SK-N-SH (cell line): Measurements from ENCODE around the gene DCAF11. TPM values are rescaled to one million over a fixed set of nuclear protein-coding genes. Genes with fewer than 3 reads are reported as not detected.

Experiments
- CTCF ChIA-PET: fragments of 300-600, 350-600 bp; formaldehyde crosslinking; extraction: SDS; loops from one replicate; lab custom pipeline; 2021; lab: Yijun Ruan, JAX
- POLR2A ChIA-PET: fragments of 350-600 bp; sonication (Branson Sonifier 250); formaldehyde crosslinking; extraction: SDS; loops from one replicate; lab custom pipeline; 2020; ENCODE audit warnings: antibody characterized with exemption, inconsistent platforms; lab: Yijun Ruan, JAX
- DNase-seq: peaks from one replicate; pipeline ENCODE4 v3.0.0; 2012
- H2AFZ ChIP-seq: fragments of 200-600 bp; sonication (generic); 2 replicates; pipeline ENCODE4 v1.8.1; 2016; ENCODE audit warnings: antibody characterized with exemption, mild to moderate bottlenecking, low read depth
- H3F3A ChIP-seq: fragments of 200-600 bp; sonication (generic); replicated peaks from 2 replicates; pipeline ENCODE3; 2016; ENCODE audit warnings: antibody characterized with exemption, mild to moderate bottlenecking; ENCODE audit not compliant: insufficient read depth
- H3K27ac ChIP-seq, 2 experiments: fragments of 200-500 bp in 1 of 2; fragments of 200-600 bp in 1 of 2; sonication (Bioruptor generic) in 1 of 2; sonication (generic), shearing (Covaris generic) in 1 of 2; 2 replicates each; pipeline versions ENCODE4 v1.5.1 to v1.6.1; 2014 to 2016; ENCODE audit warnings: low read depth in 2 of 2, inconsistent platforms in 1 of 2, low read length in 1 of 2, mild to moderate bottlenecking in 1 of 2, mixed read lengths in 1 of 2
- H3K27me3 ChIP-seq: fragments of 200-600 bp; sonication (generic), shearing (Covaris generic); 2 replicates; pipeline ENCODE4 v1.6.1; 2016; ENCODE audit warnings: mixed run types; ENCODE audit not compliant: insufficient read depth
- H3K36me3 ChIP-seq, 2 experiments: fragments of 200-500 bp in 1 of 2; fragments of 200-600 bp in 1 of 2; sonication (Bioruptor generic) in 1 of 2; sonication (generic) in 1 of 2; replicated peaks in 1 of 2; 2 replicates each; pipeline versions ENCODE3 to v1.5.1; 2014 to 2016; ENCODE audit warnings: low read length in 1 of 2, mild to moderate bottlenecking in 1 of 2; ENCODE audit not compliant: insufficient read depth in 2 of 2, control insufficient read depth in 1 of 2
- H3K4me1 ChIP-seq, 2 experiments: fragments of 200-500 bp in 1 of 2; fragments of 200-600 bp in 1 of 2; sonication (Bioruptor generic) in 1 of 2; sonication (generic), shearing (Covaris generic) in 1 of 2; 2 replicates each; pipeline versions ENCODE4 v1.5.1 to v1.6.1; 2014 to 2016; ENCODE audit warnings: low read depth in 1 of 2, low read length in 1 of 2, mixed run types in 1 of 2; ENCODE audit not compliant: insufficient read depth in 2 of 2, control insufficient read depth in 1 of 2
- H3K4me2 ChIP-seq: fragments of 200-600 bp; sonication (generic), shearing (Covaris generic); 2 replicates; pipeline ENCODE4 v1.6.1; 2017; ENCODE audit warnings: mixed run types
- H3K4me3 ChIP-seq, 2 experiments: fragments of 200-500 bp in 1 of 2; fragments of 200-600 bp in 1 of 2; sonication (Bioruptor generic) in 1 of 2; sonication (generic), shearing (Covaris generic) in 1 of 2; 2 replicates each; pipeline versions ENCODE4 v1.5.1 to v1.8.1; 2014 to 2016; ENCODE audit warnings: low read depth in 2 of 2, inconsistent platforms in 1 of 2, low read length in 1 of 2, mild to moderate bottlenecking in 1 of 2, mixed read lengths in 1 of 2, moderate library complexity in 1 of 2
- H3K79me2 ChIP-seq: fragments of 200-600 bp; sonication (generic); 2 replicates; pipeline ENCODE4 v1.8.1; 2017; ENCODE audit warnings: mild to moderate bottlenecking; ENCODE audit not compliant: insufficient read depth
- H3K9ac ChIP-seq: fragments of 200-600 bp; sonication (generic); 2 replicates; pipeline ENCODE4 v1.6.1; 2017; ENCODE audit warnings: mixed run types
- H3K9me2 ChIP-seq: fragments of 200-600 bp; sonication (generic); 2 replicates; pipeline ENCODE4 v1.6.1; 2017; ENCODE audit warnings: mixed run types
- H3K9me3 ChIP-seq: fragments of 200-600 bp; sonication (generic); 2 replicates; pipeline ENCODE4 v1.6.1; 2017; ENCODE audit warnings: mixed run types, mild to moderate bottlenecking, moderate library complexity
- H4K20me1 ChIP-seq: fragments of 200-600 bp; sonication (generic); 2 replicates; pipeline ENCODE4 v1.6.1; 2017; ENCODE audit warnings: mild to moderate bottlenecking, mixed run types; ENCODE audit not compliant: insufficient read depth
- CHD2 ChIP-seq: fragments of 150-350 bp; IDR thresholded peaks from 2 replicates; pipeline ENCODE4 v1.6.1; 2018; ENCODE audit warnings: low read length; ENCODE audit not compliant: partially characterized antibody
- ELF1 ChIP-seq: IDR thresholded peaks from 2 replicates; pipeline ENCODE4 v1.4.0; 2012
- EP300 ChIP-seq, 2 experiments: IDR thresholded peaks; 2 replicates each; pipeline versions ENCODE4 v1.4.0 to v1.6.1; 2012; ENCODE audit warnings: borderline replicate concordance in 1 of 2, low read depth in 1 of 2, low read length in 1 of 2
- EZH2phosphoT487 ChIP-seq: fragments of 200-600 bp; sonication (generic); IDR thresholded peaks from 2 replicates; pipeline ENCODE4 v1.6.1; 2017; ENCODE audit warnings: low read depth, mixed run types, mild to moderate bottlenecking, antibody characterized with exemption, moderate library complexity, borderline replicate concordance
- GABPA ChIP-seq: IDR thresholded peaks from 2 replicates; pipeline ENCODE4 v1.4.0; 2012; ENCODE audit warnings: low read depth, mild to moderate bottlenecking
- MEF2A ChIP-seq: IDR thresholded peaks from 2 replicates; pipeline ENCODE4 v1.4.0; 2012; ENCODE audit warnings: low read depth, borderline replicate concordance
- NFIC ChIP-seq: IDR thresholded peaks from 2 replicates; pipeline ENCODE4 v1.4.0; 2012; ENCODE audit warnings: borderline replicate concordance
- RXRA ChIP-seq: IDR thresholded peaks from 2 replicates; pipeline ENCODE4 v1.4.0; 2012; ENCODE audit warnings: low read depth, mild to moderate bottlenecking, borderline replicate concordance
- SIN3A ChIP-seq: IDR thresholded peaks from 2 replicates; pipeline ENCODE4 v1.6.1; 2012; ENCODE audit warnings: low read depth, mild to moderate bottlenecking, low read length, moderate library complexity, borderline replicate concordance
- TCF12 ChIP-seq: IDR thresholded peaks from 2 replicates; pipeline ENCODE4 v1.4.0; 2012
- WGBS: methylation state at CpG from one replicate; pipeline ENCODE4 v1.1.6; 2017; ENCODE audit warnings: low lambda C conversion rate; 5-methylcytosine and 5-hydroxymethylcytosine counted together
- polyA plus RNA-seq, 3 experiments: library from polyadenylated mRNA; depleted of rRNA; stranded (reverse); fragments of >200 nt; gene quantifications; 2 replicates each; pipeline ENCODE4 v1.2.3, GENCODE V29; 2012
- TF ChIP-seq, protein P1 (sequence below): fragments of 150-350 bp; IDR thresholded peaks from 2 replicates; pipeline ENCODE4 v1.6.1; 2016; ENCODE audit warnings: mild to moderate bottlenecking, low read depth, low read length
- TF ChIP-seq, protein P2 (sequence below): IDR thresholded peaks from 2 replicates; pipeline ENCODE4 v1.4.0; 2012; ENCODE audit warnings: low read depth, borderline replicate concordance
- TF ChIP-seq, protein P3 (sequence below): IDR thresholded peaks from 2 replicates; pipeline ENCODE4 v1.4.0; 2012; ENCODE audit warnings: low read depth
- TF ChIP-seq, protein P4 (sequence below): fragments of 200-600 bp; sonication (generic); IDR thresholded peaks from 2 replicates; pipeline ENCODE4 v1.6.1; 2017; ENCODE audit warnings: antibody characterized with exemption, mild to moderate bottlenecking, moderate library complexity

Gene DCAF11
- polyA plus RNA-seq, 1 of the 3 experiments (the other 2 are of a cell fraction) = 34.6 TPM

DNA sequence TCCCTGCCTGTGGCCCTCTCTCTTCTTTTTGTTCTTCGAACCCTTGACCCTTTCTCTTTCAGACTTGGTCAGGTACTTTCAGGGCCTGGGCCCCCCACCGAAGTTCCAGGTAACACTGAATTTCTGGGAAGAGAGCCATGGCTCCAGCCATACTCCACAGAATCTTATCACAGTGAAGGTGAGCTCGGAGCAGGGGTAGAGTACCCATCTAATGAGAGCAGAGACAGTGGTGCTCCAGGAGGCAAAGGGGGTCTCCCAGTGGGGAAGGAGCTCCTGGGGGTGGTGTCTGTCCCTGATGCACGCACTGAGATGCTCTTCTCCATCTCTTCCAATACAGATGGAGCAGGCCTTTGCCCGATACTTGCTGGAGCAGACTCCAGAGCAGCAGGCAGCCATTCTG is 51.2 kb downstream of the DCAF11 start:
- WGBS = 94% methylated on average over 5 of the region's 5 CpGs
- Histone ChIP-seq H3K9me3 (no peaks in the 10 kb centered on the region), H3K4me1 (peaks cover under 1 to 15% of the 10 kb centered on the region in 2 experiments; a peak in 1 of 4 replicates), H3K4me3 (no peak overlapping the region), H2AFZ (no peak overlapping the region), H3K9me2 (no peaks in the 10 kb centered on the region), H3K4me2 (no peak overlapping the region), H3F3A (peaks cover 3% of the 10 kb centered on the region), H3K27me3 (no peaks in the 10 kb centered on the region), H3K27ac (no peak overlapping the region), H3K9ac (no peak overlapping the region), H3K79me2 (peaks cover 23% of the 10 kb centered on the region), H4K20me1 (peaks cover under 1% of the 10 kb centered on the region; the same call in 1 of the 2 replicates), H3K36me3 (peaks cover 16 to 40% of the 10 kb centered on the region in 2 experiments)
- TF ChIP-seq RXRA (no peak), MEF2A (no peak), ELF1 (no peak), CHD2 (no peak), EZH2phosphoT487 (no peak), GABPA (no peak), NFIC (no peak)
- TF ChIP-seq, protein P1, sequence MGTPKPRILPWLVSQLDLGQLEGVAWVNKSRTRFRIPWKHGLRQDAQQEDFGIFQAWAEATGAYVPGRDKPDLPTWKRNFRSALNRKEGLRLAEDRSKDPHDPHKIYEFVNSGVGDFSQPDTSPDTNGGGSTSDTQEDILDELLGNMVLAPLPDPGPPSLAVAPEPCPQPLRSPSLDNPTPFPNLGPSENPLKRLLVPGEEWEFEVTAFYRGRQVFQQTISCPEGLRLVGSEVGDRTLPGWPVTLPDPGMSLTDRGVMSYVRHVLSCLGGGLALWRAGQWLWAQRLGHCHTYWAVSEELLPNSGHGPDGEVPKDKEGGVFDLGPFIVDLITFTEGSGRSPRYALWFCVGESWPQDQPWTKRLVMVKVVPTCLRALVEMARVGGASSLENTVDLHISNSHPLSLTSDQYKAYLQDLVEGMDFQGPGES = no peak
- TF ChIP-seq, protein P2, sequence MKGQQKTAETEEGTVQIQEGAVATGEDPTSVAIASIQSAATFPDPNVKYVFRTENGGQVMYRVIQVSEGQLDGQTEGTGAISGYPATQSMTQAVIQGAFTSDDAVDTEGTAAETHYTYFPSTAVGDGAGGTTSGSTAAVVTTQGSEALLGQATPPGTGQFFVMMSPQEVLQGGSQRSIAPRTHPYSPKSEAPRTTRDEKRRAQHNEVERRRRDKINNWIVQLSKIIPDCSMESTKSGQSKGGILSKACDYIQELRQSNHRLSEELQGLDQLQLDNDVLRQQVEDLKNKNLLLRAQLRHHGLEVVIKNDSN = no peak
- TF ChIP-seq, protein P3, sequence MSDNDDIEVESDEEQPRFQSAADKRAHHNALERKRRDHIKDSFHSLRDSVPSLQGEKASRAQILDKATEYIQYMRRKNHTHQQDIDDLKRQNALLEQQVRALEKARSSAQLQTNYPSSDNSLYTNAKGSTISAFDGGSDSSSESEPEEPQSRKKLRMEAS = no peak
- DNase-seq = no peak
- POLR2A ChIA-PET = no interaction called here
- CTCF ChIA-PET = interaction anchor here (0.8 kb wide), 1 partner anchor 107 kb away, joined by 3 read pairs; no protein-coding TSS in a partner anchor

DNA sequence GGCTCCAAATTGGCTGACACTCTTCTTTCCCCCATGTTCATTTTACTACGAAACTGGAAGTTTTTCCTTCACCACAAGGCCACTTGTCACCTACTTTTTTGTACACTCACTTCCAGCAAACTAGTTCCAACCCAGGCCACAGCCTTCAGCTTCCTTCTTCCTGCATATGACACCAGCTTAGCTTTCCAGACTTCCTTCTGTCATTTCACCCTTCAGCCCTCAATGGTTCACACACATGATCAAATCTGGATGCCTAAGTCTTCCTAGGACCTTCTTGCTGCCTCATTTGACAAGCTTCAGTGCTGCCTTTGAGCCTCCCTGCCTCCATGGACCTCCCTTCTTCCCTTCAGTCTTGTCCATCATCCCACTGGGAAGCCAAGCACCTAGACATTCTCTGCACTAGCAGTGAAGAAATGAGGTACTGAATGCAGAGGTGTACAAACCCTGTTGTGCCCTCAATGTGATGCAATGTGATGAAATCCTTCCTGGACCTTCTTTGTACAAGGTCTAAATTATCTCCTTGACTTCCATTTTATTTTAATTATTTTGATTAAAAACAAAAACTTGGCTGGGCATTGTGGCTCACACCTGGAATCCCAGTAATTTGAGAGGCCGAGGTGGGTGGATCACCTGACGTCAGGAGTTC is 53.0 kb downstream of the DCAF11 start:
- WGBS = 91% methylated on average over 3 of the region's 3 CpGs
- H3K4me2 ChIP-seq = no peak overlapping the region
- H3K9me2 ChIP-seq = no peaks in the 10 kb centered on the region
- H3K79me2 ChIP-seq = peaks cover 8% of the 10 kb centered on the region
- no peak overlapping the region for H3K9ac ChIP-seq
- H3K36me3 ChIP-seq = peaks cover 16 to 40% of the 10 kb centered on the region in 2 experiments
- H3F3A ChIP-seq = peaks cover 3% of the 10 kb centered on the region
- no peaks in the 10 kb centered on the region for H4K20me1 ChIP-seq
- no peak for DNase-seq
- TF ChIP-seq RXRA (no peak), EZH2phosphoT487 (no peak), EP300 (IDR thresholded peaks at IDR 0.05; ENCODE audit: borderline replicate concordance in 1 of 2, low read depth in 1 of 2, low read length in 1 of 2) (no peak), TCF12 (no peak), SIN3A (no peak)
- TF ChIP-seq, protein P4, sequence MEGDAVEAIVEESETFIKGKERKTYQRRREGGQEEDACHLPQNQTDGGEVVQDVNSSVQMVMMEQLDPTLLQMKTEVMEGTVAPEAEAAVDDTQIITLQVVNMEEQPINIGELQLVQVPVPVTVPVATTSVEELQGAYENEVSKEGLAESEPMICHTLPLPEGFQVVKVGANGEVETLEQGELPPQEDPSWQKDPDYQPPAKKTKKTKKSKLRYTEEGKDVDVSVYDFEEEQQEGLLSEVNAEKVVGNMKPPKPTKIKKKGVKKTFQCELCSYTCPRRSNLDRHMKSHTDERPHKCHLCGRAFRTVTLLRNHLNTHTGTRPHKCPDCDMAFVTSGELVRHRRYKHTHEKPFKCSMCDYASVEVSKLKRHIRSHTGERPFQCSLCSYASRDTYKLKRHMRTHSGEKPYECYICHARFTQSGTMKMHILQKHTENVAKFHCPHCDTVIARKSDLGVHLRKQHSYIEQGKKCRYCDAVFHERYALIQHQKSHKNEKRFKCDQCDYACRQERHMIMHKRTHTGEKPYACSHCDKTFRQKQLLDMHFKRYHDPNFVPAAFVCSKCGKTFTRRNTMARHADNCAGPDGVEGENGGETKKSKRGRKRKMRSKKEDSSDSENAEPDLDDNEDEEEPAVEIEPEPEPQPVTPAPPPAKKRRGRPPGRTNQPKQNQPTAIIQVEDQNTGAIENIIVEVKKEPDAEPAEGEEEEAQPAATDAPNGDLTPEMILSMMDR = no peak
- H2AFZ ChIP-seq = no peak overlapping the region
- ChIA-PET POLR2A (no interaction called here), CTCF (interaction anchor here (1.7 kb wide), 1 partner anchor 17 kb away, joined by 6 read pairs; no protein-coding TSS in a partner anchor)
- no peak overlapping the region for H3K4me3 ChIP-seq
- peaks cover 0 to 6% of the 10 kb centered on the region in 2 experiments; a peak in 1 of 4 replicates for H3K4me1 ChIP-seq
- no peaks in the 10 kb centered on the region for H3K27me3 ChIP-seq
- no peaks in the 10 kb centered on the region for H3K9me3 ChIP-seq
- H3K27ac ChIP-seq = no peak overlapping the region
